Gastrocnemius medialis (tissue), 4 donors: ENCODE measurements around the gene KIAA1217.
A peak's percentile ranks its signal among the peaks of the same experiment; 100 is the strongest.

Source experiments
- CTCF ChIP-seq, 5 experiments: fragments of 450-650 bp in 3 of 5; fragments of 200-600 bp in 2 of 5; sonication (generic) in 2 of 5; IDR thresholded peaks in 4 of 5; conservative IDR thresholded peaks in 1 of 5; 1 replicate in 4 of 5; 2 replicates in 1 of 5; pipeline ENCODE4 v1.5.1; 2016 to 2019; ENCODE audit warnings: antibody characterized with exemption in 5 of 5, mild to moderate bottlenecking in 3 of 5, moderate library complexity in 3 of 5
- POLR2A ChIP-seq, 2 donors: fragments of 450-650 bp; IDR thresholded peaks; one replicate each; pipeline ENCODE4 v1.6.1; 2017; ENCODE audit warnings: antibody characterized with exemption in 2 of 2, mild to moderate bottlenecking in 2 of 2, moderate library complexity in 2 of 2

GRCh38 chr10:24215196-24215595 lies 6.3 kb downstream of the KIAA1217 start:
- TF ChIP-seq CTCF (IDR thresholded peaks at IDR 0.05 in 4 of 5, conservative IDR thresholded peaks at IDR 0.05 in 1 of 5): no peak
- TF ChIP-seq POLR2A (IDR thresholded peaks at IDR 0.05): peak in 1 of 2 donors; percentile 21
